Smooth muscle cell (in vitro differentiated cells): Measurements from ENCODE around the gene ASCL2. TPM values are rescaled to one million over a fixed set of nuclear protein-coding genes. Genes with fewer than 3 reads are reported as not detected.
A peak's percentile ranks its signal among the peaks of the same experiment; 100 is the strongest.

Source experiments
- DNase-seq: peaks from one replicate; lab custom pipeline; 2025; ENCODE audit not compliant: unreplicated experiment; lab: John Stamatoyannopoulos, UW
- H2AFZ ChIP-seq: fragments of 200-600 bp; sonication (generic); 2 replicates; pipeline ENCODE4 v1.6.0; 2016; ENCODE audit warnings: antibody characterized with exemption, low read depth, mild to moderate bottlenecking
- H3F3A ChIP-seq: fragments of 200-600 bp; sonication (generic); 2 replicates; pipeline ENCODE4 v1.6.0; 2017; ENCODE audit warnings: antibody characterized with exemption, low read depth
- H3K27ac ChIP-seq: fragments of 200-600 bp; sonication (generic); 2 replicates; pipeline ENCODE4 v1.5.1; 2016; ENCODE audit warnings: low read depth, mild to moderate bottlenecking
- H3K27me3 ChIP-seq: fragments of 200-600 bp; sonication (generic); 2 replicates; pipeline ENCODE4 v1.6.1; 2016; ENCODE audit warnings: low read depth, mild to moderate bottlenecking
- H3K36me3 ChIP-seq: fragments of 200-600 bp; sonication (generic); 2 replicates; pipeline ENCODE4 v1.5.1; 2016; ENCODE audit warnings: low read depth
- H3K4me1 ChIP-seq: fragments of 200-600 bp; sonication (generic); 2 replicates; pipeline ENCODE4 v1.5.1; 2016; ENCODE audit warnings: low read depth
- H3K4me2 ChIP-seq: fragments of 200-600 bp; sonication (generic); 2 replicates; pipeline ENCODE4 v1.6.0; 2016; ENCODE audit warnings: mild to moderate bottlenecking
- H3K4me3 ChIP-seq: fragments of 200-600 bp; sonication (generic); 2 replicates; pipeline ENCODE4 v1.5.1; 2016; ENCODE audit warnings: mild to moderate bottlenecking
- H3K79me2 ChIP-seq: fragments of 200-600 bp; sonication (generic); 2 replicates; pipeline ENCODE4 v1.6.0; 2016; ENCODE audit warnings: low read depth, mild to moderate bottlenecking
- H3K9ac ChIP-seq: fragments of 200-600 bp; sonication (generic); 2 replicates; pipeline ENCODE4 v1.6.0; 2016; ENCODE audit warnings: low read depth
- H3K9me3 ChIP-seq: fragments of 200-600 bp; sonication (generic); replicated peaks from 2 replicates; pipeline ENCODE4 v1.5.1; 2016; ENCODE audit warnings: low read depth
- H4K20me1 ChIP-seq: fragments of 200-600 bp; sonication (generic); 2 replicates; pipeline ENCODE4 v1.6.0; 2016; ENCODE audit warnings: low read depth
- WGBS: methylation state at CpG from one replicate; pipeline ENCODE4 v1.1.7; 2016; ENCODE audit warnings: low lambda C conversion rate; 5-methylcytosine and 5-hydroxymethylcytosine counted together
- polyA plus RNA-seq: library from polyadenylated mRNA; unstranded; fragments of >200 nt; fragmentation: Nextera tagmentation; extraction: Ambion mirVana; gene quantifications from 2 replicates; pipeline ENCODE4 v1.2.1, GENCODE V29; 2016
- total RNA-seq: library from RNA; depleted of rRNA; stranded (reverse); fragments of >200 nt; gene quantifications from 2 replicates; pipeline ENCODE4 v1.2.3, GENCODE V29; 2014
- TF ChIP-seq, protein P1 (sequence below): fragments of 200-600 bp; sonication (generic); IDR thresholded peaks from 2 replicates; pipeline ENCODE4 v1.5.1; 2017; ENCODE audit warnings: borderline replicate concordance, mild to moderate bottlenecking, antibody characterized with exemption; ENCODE audit not compliant: insufficient read depth, poor library complexity, severe bottlenecking

The ASCL2 gene
- total and polyA plus RNA-seq, 2 experiments from 2014 or later = 0.33 TPM; not detected in 1

DNA sequence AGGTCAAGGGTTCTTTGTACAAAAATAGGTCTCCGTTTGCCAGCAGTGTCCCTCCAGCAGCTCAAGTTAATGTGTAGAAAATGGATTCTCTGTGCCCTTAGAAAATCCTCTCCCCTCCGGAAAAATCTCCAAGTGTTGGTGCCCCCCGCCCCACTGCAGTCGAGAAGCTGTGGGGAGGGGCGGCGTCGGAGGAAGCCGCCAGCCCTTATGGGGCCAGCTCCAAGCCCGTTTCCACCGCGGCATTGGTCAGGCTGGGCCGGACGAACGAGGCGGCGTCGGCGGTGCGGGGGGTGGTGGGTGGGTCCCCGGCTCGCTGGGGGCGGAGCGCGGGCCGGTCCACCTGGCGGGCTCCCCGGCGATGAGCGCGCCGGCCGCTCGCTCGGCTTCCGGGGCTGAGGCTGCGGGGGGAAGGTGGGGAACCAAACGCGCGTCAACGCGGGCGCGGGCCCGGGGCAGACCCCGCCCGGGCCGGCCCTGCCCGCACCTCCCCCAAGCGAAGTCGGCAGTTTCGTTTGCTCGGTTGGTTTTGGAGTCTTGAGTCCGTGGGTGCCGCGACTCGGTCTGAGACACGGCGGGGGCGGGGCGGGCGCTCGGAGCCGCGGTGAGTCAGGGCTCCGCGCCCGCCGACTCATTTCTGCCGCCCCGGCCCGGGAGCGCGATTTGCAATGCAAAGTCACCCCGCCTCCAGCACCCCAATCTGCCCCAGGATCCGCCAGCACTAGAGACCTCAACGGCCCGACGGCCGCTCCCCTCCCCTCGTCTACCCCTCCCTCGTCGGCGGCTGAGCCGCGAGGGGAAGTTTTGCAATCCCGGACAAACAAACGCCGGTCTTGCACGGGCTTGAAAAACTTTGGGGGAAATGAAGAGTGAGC is 1.4 kb downstream of the ASCL2 start:
- peaks cover 78% of the 10 kb centered on the region for H3K27me3 ChIP-seq
- WGBS = 2% methylated on average over 43 of the region's 89 CpGs
- no peak overlapping the region for H3K9ac ChIP-seq
- H3K4me1 ChIP-seq = peaks cover 4% of the 10 kb centered on the region
- TF ChIP-seq, protein P1, sequence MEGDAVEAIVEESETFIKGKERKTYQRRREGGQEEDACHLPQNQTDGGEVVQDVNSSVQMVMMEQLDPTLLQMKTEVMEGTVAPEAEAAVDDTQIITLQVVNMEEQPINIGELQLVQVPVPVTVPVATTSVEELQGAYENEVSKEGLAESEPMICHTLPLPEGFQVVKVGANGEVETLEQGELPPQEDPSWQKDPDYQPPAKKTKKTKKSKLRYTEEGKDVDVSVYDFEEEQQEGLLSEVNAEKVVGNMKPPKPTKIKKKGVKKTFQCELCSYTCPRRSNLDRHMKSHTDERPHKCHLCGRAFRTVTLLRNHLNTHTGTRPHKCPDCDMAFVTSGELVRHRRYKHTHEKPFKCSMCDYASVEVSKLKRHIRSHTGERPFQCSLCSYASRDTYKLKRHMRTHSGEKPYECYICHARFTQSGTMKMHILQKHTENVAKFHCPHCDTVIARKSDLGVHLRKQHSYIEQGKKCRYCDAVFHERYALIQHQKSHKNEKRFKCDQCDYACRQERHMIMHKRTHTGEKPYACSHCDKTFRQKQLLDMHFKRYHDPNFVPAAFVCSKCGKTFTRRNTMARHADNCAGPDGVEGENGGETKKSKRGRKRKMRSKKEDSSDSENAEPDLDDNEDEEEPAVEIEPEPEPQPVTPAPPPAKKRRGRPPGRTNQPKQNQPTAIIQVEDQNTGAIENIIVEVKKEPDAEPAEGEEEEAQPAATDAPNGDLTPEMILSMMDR = no peak
- no peak for DNase-seq
- no peaks in the 10 kb centered on the region for H3F3A ChIP-seq
- no peaks in the 10 kb centered on the region for H3K79me2 ChIP-seq
- H3K4me3 ChIP-seq = peak overlapping the region; percentile 51
- no peaks in the 10 kb centered on the region for H3K36me3 ChIP-seq
- no peaks in the 10 kb centered on the region for H3K9me3 ChIP-seq
- peak overlapping the region; percentile 75 for H2AFZ ChIP-seq
- no peak overlapping the region for H3K27ac ChIP-seq
- no peaks in the 10 kb centered on the region for H4K20me1 ChIP-seq
- H3K4me2 ChIP-seq = peak overlapping the region; percentile 93

DNA sequence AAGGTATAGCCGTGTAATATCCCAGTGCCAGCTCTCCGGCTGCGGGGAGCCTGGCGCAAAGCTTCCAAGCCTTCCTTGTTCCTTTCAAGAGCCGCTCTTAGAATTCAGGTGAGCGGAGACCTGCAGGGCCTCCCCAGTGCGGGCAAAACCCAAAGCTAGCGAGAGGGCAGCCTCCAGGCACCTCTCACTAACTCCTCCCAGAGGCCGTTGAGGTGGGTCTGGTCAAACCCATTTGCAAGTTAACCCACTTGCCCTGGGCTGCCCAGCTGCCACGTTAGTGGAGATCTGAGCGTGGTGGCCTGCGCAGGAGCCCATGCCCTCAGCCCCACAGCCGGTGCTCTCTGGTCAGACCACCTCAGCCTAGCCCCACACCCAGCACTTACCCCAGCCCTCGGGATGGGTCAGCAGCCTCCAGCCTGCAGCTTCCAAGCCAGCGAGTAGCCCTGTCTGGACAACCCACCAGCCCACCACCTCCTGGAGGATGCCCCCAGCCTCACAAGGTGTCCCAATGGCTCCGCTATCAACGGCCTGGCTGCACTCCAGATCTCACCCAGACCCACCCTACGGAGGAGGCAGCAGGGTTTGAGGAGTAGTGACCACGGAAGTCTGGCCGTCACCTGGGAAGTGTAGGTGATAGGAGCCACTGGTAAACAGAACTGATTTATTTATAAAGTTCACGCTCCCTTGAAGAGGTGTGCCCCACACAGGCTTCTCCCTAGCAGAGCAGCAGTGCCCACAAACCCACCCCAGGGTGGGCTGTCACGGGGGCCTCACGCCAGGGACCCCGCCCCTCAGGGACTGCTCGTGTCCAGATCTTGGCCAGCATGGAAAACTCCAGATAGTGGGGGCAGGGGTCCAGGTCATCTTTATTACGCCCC is 2.3 kb downstream of the ASCL2 start:
- Histone ChIP-seq H3K4me3 (peak overlapping the region; percentile 51), H3K36me3 (no peaks in the 10 kb centered on the region), H3F3A (no peaks in the 10 kb centered on the region), H2AFZ (no peak overlapping the region), H3K27me3 (peaks cover 69% of the 10 kb centered on the region), H3K4me1 (peaks cover 4% of the 10 kb centered on the region), H3K4me2 (peak overlapping the region; percentile 93), H3K79me2 (no peaks in the 10 kb centered on the region), H4K20me1 (no peaks in the 10 kb centered on the region), H3K9ac (no peak overlapping the region), H3K27ac (no peak overlapping the region), H3K9me3 (no peaks in the 10 kb centered on the region)
- TF ChIP-seq, protein P1 = no peak
- WGBS = 85% methylated on average over 26 of the region's 26 CpGs
- no peak for DNase-seq

DNA sequence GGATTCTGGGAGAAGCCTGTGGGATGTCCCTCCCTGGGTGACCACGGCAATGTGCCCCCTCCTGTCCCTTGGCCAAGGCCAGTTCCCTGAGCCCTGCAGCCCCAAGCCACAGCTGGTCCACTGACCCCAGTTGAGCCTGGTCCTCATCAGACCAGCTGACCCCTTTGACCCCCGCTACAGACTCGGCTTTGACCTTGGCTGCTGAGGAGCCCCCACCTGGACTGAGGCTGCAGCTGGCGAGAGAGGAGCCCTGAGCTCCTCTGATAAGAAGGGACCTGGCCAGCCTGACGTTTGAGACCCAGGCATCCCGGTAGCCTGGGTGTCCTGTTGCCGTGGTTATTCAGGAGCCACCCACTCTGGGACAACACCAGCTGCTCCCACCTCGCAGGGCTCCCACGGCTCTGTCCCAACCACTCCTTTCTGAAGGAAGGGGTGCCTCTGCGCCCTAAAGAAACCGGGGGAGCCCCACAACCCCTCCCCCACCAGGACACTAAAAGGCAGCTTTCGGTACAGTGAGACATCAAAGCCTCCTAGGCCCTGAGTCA is 3.0 kb downstream of the ASCL2 start:
- no peak overlapping the region for H2AFZ ChIP-seq
- 90% methylated on average over 12 of the region's 12 CpGs for WGBS
- H3K79me2 ChIP-seq = no peaks in the 10 kb centered on the region
- peaks cover 4% of the 10 kb centered on the region for H3K4me1 ChIP-seq
- DNase-seq = no peak
- H3K9me3 ChIP-seq = no peaks in the 10 kb centered on the region
- H3K4me2 ChIP-seq = no peak overlapping the region
- no peak overlapping the region for H3K27ac ChIP-seq
- no peaks in the 10 kb centered on the region for H4K20me1 ChIP-seq
- no peaks in the 10 kb centered on the region for H3K36me3 ChIP-seq
- H3K4me3 ChIP-seq = no peak overlapping the region
- no peaks in the 10 kb centered on the region for H3F3A ChIP-seq
- TF ChIP-seq, protein P1 = no peak
- no peak overlapping the region for H3K9ac ChIP-seq
- H3K27me3 ChIP-seq = peaks cover 62% of the 10 kb centered on the region
